IMR-90 (cell line): ENCODE data around the gene CANT1. TPM values are rescaled to one million over a fixed set of nuclear protein-coding genes. Genes with fewer than 3 reads are reported as not detected.

Source experiments
- ATAC-seq: fragments of 200-7000 bp; cut with Tn5 transposase; 2 replicates; pipeline ENCODE4 v1.9.1; 2020; ENCODE audit warnings: low read depth, mild to moderate bottlenecking, moderate library complexity
- BruUV-seq: library from RNA; stranded (reverse); fragments of 400-500 nt; replicated peaks from 2 replicates; lab custom pipeline; 2021; lab: Mats Ljungman, UMichigan
- CTCF ChIA-PET: fragments of 300-600 bp; formaldehyde crosslinking; extraction: SDS; loops from one replicate; lab custom pipeline; 2021; ENCODE audit warnings: antibody characterized with exemption; lab: Yijun Ruan, JAX
- POLR2A ChIA-PET: fragments of 300-600 bp; sonication (Branson Sonifier 250); formaldehyde crosslinking; loops from one replicate; lab custom pipeline; 2022; ENCODE audit warnings: antibody characterized with exemption; ENCODE audit not compliant: unreplicated experiment; lab: Charles Lee
- DNase-seq: peaks from one replicate; pipeline ENCODE4 v3.0.0; 2013
- H2AFZ ChIP-seq: replicated peaks from 2 replicates; pipeline ENCODE3; 2013; ENCODE audit warnings: low read length, mild to moderate bottlenecking; ENCODE audit not compliant: poor library complexity
- H2AK5ac ChIP-seq: 2 replicates; pipeline ENCODE4 v1.6.1; 2013; ENCODE audit warnings: low read depth, low read length, inconsistent platforms
- H2AK9ac ChIP-seq: replicated peaks from 2 replicates; pipeline ENCODE3; 2013; ENCODE audit warnings: mild to moderate bottlenecking, low read depth, low read length, moderate library complexity; ENCODE audit not compliant: poor library complexity
- H2BK120ac ChIP-seq: 2 replicates; pipeline ENCODE4 v1.6.1; 2013; ENCODE audit warnings: low read depth, low read length, inconsistent platforms
- H2BK15ac ChIP-seq: 3 replicates; pipeline ENCODE4 v1.6.1; 2013; ENCODE audit warnings: low read depth, low read length, inconsistent platforms
- H2BK20ac ChIP-seq: 2 replicates; pipeline ENCODE4 v1.6.1; 2013; ENCODE audit warnings: low read depth, mild to moderate bottlenecking, inconsistent platforms, low read length, moderate library complexity
- H2BK5ac ChIP-seq: 2 replicates; pipeline ENCODE4 v1.6.1; 2013; ENCODE audit warnings: mild to moderate bottlenecking, low read depth, low read length, inconsistent platforms; ENCODE audit not compliant: poor library complexity, severe bottlenecking
- H3K14ac ChIP-seq: replicated peaks from 2 replicates; pipeline ENCODE4 v1.6.1; 2013; ENCODE audit warnings: low read depth, low read length, inconsistent platforms
- H3K18ac ChIP-seq: 2 replicates; pipeline ENCODE4 v1.6.1; 2013; ENCODE audit warnings: low read depth, low read length, control low read depth
- H3K23ac ChIP-seq: 2 replicates; pipeline ENCODE4 v1.6.1; 2013; ENCODE audit warnings: low read depth, low read length, inconsistent platforms
- H3K27ac ChIP-seq: 2 replicates; pipeline ENCODE4 v1.5.1; 2013; ENCODE audit warnings: mild to moderate bottlenecking, control low read depth, low read length; ENCODE audit not compliant: insufficient read depth
- H3K27me3 ChIP-seq: 2 replicates; pipeline ENCODE4 v1.6.1; 2013; ENCODE audit warnings: low read length; ENCODE audit not compliant: control insufficient read depth, insufficient read depth
- H3K36me3 ChIP-seq: 2 replicates; pipeline ENCODE4 v1.6.1; 2013; ENCODE audit warnings: low read length, mixed read lengths; ENCODE audit not compliant: control insufficient read depth, insufficient read depth
- H3K4ac ChIP-seq: 2 replicates; pipeline ENCODE4 v1.6.1; 2013; ENCODE audit warnings: low read depth, low read length, inconsistent platforms
- H3K4me1 ChIP-seq: 2 replicates; pipeline ENCODE4 v1.6.1; 2013; ENCODE audit warnings: low read length, mixed read lengths; ENCODE audit not compliant: control insufficient read depth, insufficient read depth
- H3K4me2 ChIP-seq: 2 replicates; pipeline ENCODE4 v1.6.1; 2013; ENCODE audit warnings: low read depth, mild to moderate bottlenecking, control low read depth, low read length, moderate library complexity
- H3K4me3 ChIP-seq: 2 replicates; pipeline ENCODE4 v1.5.1; 2013; ENCODE audit warnings: low read depth, mild to moderate bottlenecking, control low read depth, low read length, moderate library complexity; ENCODE audit not compliant: insufficient read depth
- H3K56ac ChIP-seq: 2 replicates; pipeline ENCODE4 v1.6.1; 2013; ENCODE audit warnings: low read length, inconsistent platforms; ENCODE audit not compliant: insufficient read depth; ENCODE audit errors: extremely low read depth
- H3K79me1 ChIP-seq, 2 experiments: 2 replicates each; pipeline ENCODE4 v1.6.1; 2013; ENCODE audit warnings: low read length in 2 of 2, inconsistent platforms in 1 of 2, low read depth in 1 of 2
- H3K9ac ChIP-seq: 2 replicates; pipeline ENCODE4 v1.6.1; 2013; ENCODE audit warnings: low read depth, low read length, control low read depth
- H3K9me1 ChIP-seq: 2 replicates; pipeline ENCODE4 v1.6.1; 2013; ENCODE audit warnings: low read length, inconsistent platforms; ENCODE audit not compliant: insufficient read depth
- H3K9me3 ChIP-seq: 2 replicates; pipeline ENCODE4 v1.6.1; 2013; ENCODE audit warnings: low read length; ENCODE audit not compliant: control insufficient read depth, insufficient read depth
- H4K20me1 ChIP-seq: 2 replicates; pipeline ENCODE4 v1.6.1; 2013; ENCODE audit warnings: low read length, inconsistent platforms; ENCODE audit not compliant: insufficient read depth
- H4K5ac ChIP-seq: 2 replicates; pipeline ENCODE4 v1.6.1; 2013; ENCODE audit warnings: mild to moderate bottlenecking, low read depth, low read length, control low read depth
- H4K8ac ChIP-seq, 2 experiments: 2 replicates each; pipeline ENCODE4 v1.6.1; 2013; ENCODE audit warnings: low read depth in 2 of 2, low read length in 2 of 2, control low read depth in 1 of 2, inconsistent platforms in 1 of 2
- H4K91ac ChIP-seq: 2 replicates; pipeline ENCODE4 v1.6.1; 2013; ENCODE audit warnings: low read depth, low read length, inconsistent platforms; ENCODE audit not compliant: insufficient read depth
- BHLHE40 ChIP-seq: fragments of 150-350 bp; IDR thresholded peaks from 2 replicates; pipeline ENCODE4 v1.6.1; 2016; ENCODE audit warnings: mild to moderate bottlenecking, low read depth, low read length
- CEBPB ChIP-seq: IDR thresholded peaks from 2 replicates; pipeline ENCODE4 v1.6.1; 2012; ENCODE audit warnings: low read depth, low read length, improper control_type of control experiment
- CHD1 ChIP-seq: IDR thresholded peaks from 2 replicates; pipeline ENCODE4 v1.6.1; 2012; ENCODE audit warnings: low read depth, low read length, improper control_type of control experiment
- CTCF ChIP-seq: conservative IDR thresholded peaks from 2 replicates; pipeline ENCODE4 v1.5.1; 2012; ENCODE audit warnings: mild to moderate bottlenecking, low read depth, low read length, improper control_type of control experiment
- ELK1 ChIP-seq: fragments of 150-350 bp; IDR thresholded peaks from 2 replicates; pipeline ENCODE4 v1.6.1; 2016; ENCODE audit warnings: low read depth, mild to moderate bottlenecking, low read length, moderate library complexity, borderline replicate concordance
- FOS ChIP-seq: fragments of 150-350 bp; IDR thresholded peaks from 2 replicates; pipeline ENCODE4 v1.6.1; 2016; ENCODE audit warnings: low read depth, low read length
- MAFK ChIP-seq: IDR thresholded peaks from 2 replicates; pipeline ENCODE4 v1.6.1; 2012; ENCODE audit warnings: low read depth, low read length, improper control_type of control experiment
- MAZ ChIP-seq: IDR thresholded peaks from 2 replicates; pipeline ENCODE4 v1.6.1; 2012; ENCODE audit warnings: low read depth, mild to moderate bottlenecking, low read length, improper control_type of control experiment, moderate library complexity, borderline replicate concordance
- MXI1 ChIP-seq: IDR thresholded peaks from 2 replicates; pipeline ENCODE4 v1.6.1; 2012; ENCODE audit warnings: low read depth, mild to moderate bottlenecking, low read length, moderate library complexity, borderline replicate concordance
- NFE2L2 ChIP-seq: fragments of 150-350 bp; IDR thresholded peaks from 2 replicates; pipeline ENCODE4 v1.6.1; 2016; ENCODE audit warnings: low read depth, mild to moderate bottlenecking, low read length
- POLR2A ChIP-seq: IDR thresholded peaks from 2 replicates; pipeline ENCODE4 v1.6.1; 2012; ENCODE audit warnings: mild to moderate bottlenecking, low read depth, low read length
- RAD21 ChIP-seq: IDR thresholded peaks from 2 replicates; pipeline ENCODE4 v1.6.1; 2012; ENCODE audit warnings: low read length, improper control_type of control experiment
- RCOR1 ChIP-seq: IDR thresholded peaks from 2 replicates; pipeline ENCODE4 v1.6.1; 2012; ENCODE audit warnings: mild to moderate bottlenecking, low read length, improper control_type of control experiment; ENCODE audit not compliant: insufficient replicate concordance
- RFX5 ChIP-seq: IDR thresholded peaks from 2 replicates; pipeline ENCODE4 v1.8.0; 2012; ENCODE audit warnings: low read depth, mild to moderate bottlenecking, low read length, moderate library complexity
- SMC3 ChIP-seq: fragments of 150-350 bp; IDR thresholded peaks from 2 replicates; pipeline ENCODE4 v1.6.1; 2016; ENCODE audit warnings: low read depth, mild to moderate bottlenecking, antibody characterized with exemption, low read length, moderate library complexity
- USF2 ChIP-seq: fragments of 150-350 bp; IDR thresholded peaks from 2 replicates; pipeline ENCODE4 v1.6.1; 2017; ENCODE audit warnings: mild to moderate bottlenecking, antibody characterized with exemption, low read length, low read depth
- WGBS, 2 experiments: methylation state at CpG; one replicate each; pipeline versions ENCODE4 v1.1.5 to v1.1.7; 2013; ENCODE audit warnings: missing lambda C conversion rate in 2 of 2; ENCODE audit not compliant: insufficient read length in 1 of 2; ENCODE audit errors: extremely low coverage in 2 of 2; 5-methylcytosine and 5-hydroxymethylcytosine counted together
- dilution Hi-C: fragments of 300-500 bp; cut with HindIII; formaldehyde crosslinking; loops from one replicate; pipeline ENCODE4 v1.14.3; 2018; ENCODE audit warnings: low sequenced_read_pairs; ENCODE audit not compliant: unreplicated experiment
- in situ Hi-C: fragments of 300-500 bp; cut with MboI; formaldehyde crosslinking; loops from 3 replicates; pipeline ENCODE4 v1.14.3; 2019; ENCODE audit warnings: low sequenced_read_pairs, inconsistent platforms, mixed read lengths
- intact Hi-C: fragments of 100-400 bp; cut with micrococcal nuclease; formaldehyde crosslinking; loops from 2 replicates; pipeline ENCODE4 v1.10.0; 2022
- polyA plus RNA-seq, 3 experiments: library from polyadenylated mRNA; depleted of rRNA; stranded (reverse); fragments of >200 nt; gene quantifications; 2 replicates each; pipeline ENCODE4 v1.2.3, GENCODE V29; 2012; ENCODE audit warnings: low replicate concordance in 1 of 3
- total RNA-seq: library from RNA; depleted of rRNA; stranded (reverse); fragments of >200 nt; gene quantifications from 2 replicates; pipeline ENCODE4 v1.2.3, GENCODE V29; 2012

The CANT1 gene
- total and polyA plus RNA-seq, 2 of the 4 experiments (the other 2 are of a cell fraction): 51.8 to 73.4 TPM

- Histone ChIP-seq H2BK20ac (no peak overlapping the region), H3K9me1 (peaks cover 5% of the 10 kb centered on the region; the same call in 1 of the 2 replicates), H3K18ac (no peak overlapping the region), H3K9me3 (no peaks in the 10 kb centered on the region), H3K79me1 (peaks cover 0 to 12% of the 10 kb centered on the region in 2 experiments; a peak in 2 of 4 replicates), H4K91ac (no peak overlapping the region), H2AK5ac (no peak overlapping the region), H3K56ac (no peak overlapping the region), H4K5ac (no peak overlapping the region), H3K4ac (no peak overlapping the region), H3K36me3 (peaks cover 3% of the 10 kb centered on the region; the same call in 1 of the 2 replicates), H3K23ac (no peak overlapping the region), H3K9ac (no peak overlapping the region), H3K27ac (no peak overlapping the region), H3K4me2 (no peak overlapping the region), H3K4me1 (peaks cover 5% of the 10 kb centered on the region), H2AFZ (no peak overlapping the region), H2BK15ac (no peak overlapping the region), H4K20me1 (no peaks in the 10 kb centered on the region), H3K27me3 (no peaks in the 10 kb centered on the region), H2AK9ac (no peak overlapping the region), H3K14ac (no peak overlapping the region), H2BK120ac (no peak overlapping the region), H4K8ac (no peak overlapping the region), H2BK5ac (no peak overlapping the region), H3K4me3 (no peak overlapping the region)
- WGBS, 2 experiments: no CpG with 5 or more reads among the region's 5 CpGs
- intact Hi-C loops (no loop called here), in situ Hi-C loops (no loop called here), dilution Hi-C loops (no loop called here)
- CTCF ChIA-PET: interaction anchor here (1.1 kb wide), 1 partner anchor 14 kb away, joined by 3 read pairs; no protein-coding TSS in a partner anchor
- ATAC-seq (no peak), DNase-seq (no peak)
- BruUV-seq: no TSS peak
- POLR2A ChIA-PET: no interaction called here
- TF ChIP-seq SMC3 (no peak), BHLHE40 (no peak), POLR2A (no peak), RCOR1 (no peak), MAFK (no peak), ELK1 (no peak), RAD21 (no peak), FOS (no peak), MAZ (no peak), USF2 (no peak), MXI1 (no peak), CTCF (no peak), CEBPB (no peak), CHD1 (no peak), NFE2L2 (no peak), RFX5 (no peak)
Observed at GRCh38 chr17:78985395-78985794, 24.2 kb downstream of the CANT1 start.
